Hepatocyte (in vitro differentiated cells): ENCODE data around the gene SLC25A10.

ENCODE experiments used
- CTCF ChIP-seq: fragments of 200-600 bp; sonication (generic); IDR thresholded peaks from 2 replicates; pipeline ENCODE4 v1.5.1; 2016; ENCODE audit warnings: antibody characterized with exemption, mild to moderate bottlenecking; ENCODE audit not compliant: poor library complexity
- EZH2 ChIP-seq: fragments of 200-600 bp; sonication (generic); IDR thresholded peaks from 2 replicates; pipeline ENCODE4 v1.6.1; 2016; ENCODE audit warnings: antibody characterized with exemption, mild to moderate bottlenecking, borderline replicate concordance

GRCh38 chr17:81676906-81677305 lies 35.2 kb upstream of the SLC25A10 start:
- TF ChIP-seq CTCF (no peak), EZH2 (no peak)
